ENCODE measurements around the gene CDRT4.

DNA sequence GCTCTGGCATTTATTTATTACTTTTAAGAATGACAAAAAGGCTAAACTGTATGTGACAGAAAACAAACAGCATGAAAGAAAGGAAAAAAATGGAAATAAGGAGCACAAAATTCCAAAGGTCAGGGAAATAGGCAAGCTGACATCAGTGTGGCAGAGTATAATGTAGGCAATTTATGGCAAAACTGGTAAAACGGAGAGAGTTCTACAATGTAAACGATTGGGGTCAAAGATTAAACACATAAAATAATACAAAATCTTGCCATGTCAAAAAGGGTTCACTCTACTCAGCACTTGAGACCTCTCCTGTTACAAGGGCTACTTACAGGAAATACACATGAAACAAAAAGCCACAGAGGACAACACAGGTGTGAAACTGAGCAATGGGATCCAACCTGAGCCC, 47.0 kb upstream of the CDRT4 start:
- TF ChIP-seq, protein P1, sequence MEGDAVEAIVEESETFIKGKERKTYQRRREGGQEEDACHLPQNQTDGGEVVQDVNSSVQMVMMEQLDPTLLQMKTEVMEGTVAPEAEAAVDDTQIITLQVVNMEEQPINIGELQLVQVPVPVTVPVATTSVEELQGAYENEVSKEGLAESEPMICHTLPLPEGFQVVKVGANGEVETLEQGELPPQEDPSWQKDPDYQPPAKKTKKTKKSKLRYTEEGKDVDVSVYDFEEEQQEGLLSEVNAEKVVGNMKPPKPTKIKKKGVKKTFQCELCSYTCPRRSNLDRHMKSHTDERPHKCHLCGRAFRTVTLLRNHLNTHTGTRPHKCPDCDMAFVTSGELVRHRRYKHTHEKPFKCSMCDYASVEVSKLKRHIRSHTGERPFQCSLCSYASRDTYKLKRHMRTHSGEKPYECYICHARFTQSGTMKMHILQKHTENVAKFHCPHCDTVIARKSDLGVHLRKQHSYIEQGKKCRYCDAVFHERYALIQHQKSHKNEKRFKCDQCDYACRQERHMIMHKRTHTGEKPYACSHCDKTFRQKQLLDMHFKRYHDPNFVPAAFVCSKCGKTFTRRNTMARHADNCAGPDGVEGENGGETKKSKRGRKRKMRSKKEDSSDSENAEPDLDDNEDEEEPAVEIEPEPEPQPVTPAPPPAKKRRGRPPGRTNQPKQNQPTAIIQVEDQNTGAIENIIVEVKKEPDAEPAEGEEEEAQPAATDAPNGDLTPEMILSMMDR (IDR thresholded peaks at IDR 0.05) = no peak
- no peak for TF ChIP-seq POLR2A (IDR thresholded peaks at IDR 0.05)
